Activated CD8-positive, alpha-beta memory T cell treated with anti-CD3 and anti-CD28 coated beads, Interleukin-2, amount 50 U/mL, for 4 hours (primary cell): ENCODE results near the gene EIF4H.
"Not testable (repeated sequence)": the region's sequence is repeated elsewhere in the genome, so short reads cannot be mapped to it uniquely, and the experiment has no call there.

Experiments
- DNase-seq: peaks from one replicate; pipeline ENCODE4 v3.0.0-alpha.2; 2020

The EIF4H gene

GRCh38 chr7:74173866-74174605 is at the start of gene EIF4H:
Gene EIF4H, plus strand, starts transcription at chr7:74174356. Its CDS starts 28 bp downstream, at chr7:74174384.
- DNase-seq, result peak; percentile 96

DNA sequence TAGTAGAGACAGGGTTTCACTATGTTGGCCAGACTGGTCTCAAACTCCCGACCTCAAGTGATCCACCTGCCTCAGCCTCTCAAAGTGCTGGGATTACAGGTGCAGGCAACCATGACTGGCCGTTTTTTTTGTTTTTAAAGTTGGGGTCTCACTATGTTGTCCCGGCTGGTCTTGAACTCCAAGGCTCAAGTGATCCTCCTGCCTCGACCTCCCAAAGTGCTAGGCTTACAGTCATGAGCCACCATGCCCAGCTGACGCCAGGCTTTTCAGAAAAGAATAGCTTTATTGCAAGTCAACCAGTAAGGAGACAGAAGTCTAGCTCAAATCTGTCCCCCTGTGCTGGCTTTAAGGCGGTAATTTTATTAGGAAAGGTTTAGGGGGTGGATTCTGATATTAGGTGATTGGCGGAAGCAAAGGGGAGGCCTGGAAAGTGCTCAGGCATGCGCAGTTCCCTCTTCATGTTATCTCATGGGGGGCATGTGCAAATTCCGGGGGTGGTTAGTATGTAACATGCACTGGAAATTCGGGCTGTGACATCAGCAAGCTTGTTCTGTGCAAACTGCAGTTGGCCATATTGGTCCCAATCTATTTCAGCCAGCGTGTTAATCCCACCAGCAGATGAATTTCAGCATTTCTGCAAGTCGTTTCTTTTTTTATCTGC is 47.8 kb upstream of the EIF4H start:
- no peak for DNase-seq

GRCh38 chr7:74129887-74130286 is 44.3 kb upstream of the EIF4H start:
- no peak for DNase-seq

DNA sequence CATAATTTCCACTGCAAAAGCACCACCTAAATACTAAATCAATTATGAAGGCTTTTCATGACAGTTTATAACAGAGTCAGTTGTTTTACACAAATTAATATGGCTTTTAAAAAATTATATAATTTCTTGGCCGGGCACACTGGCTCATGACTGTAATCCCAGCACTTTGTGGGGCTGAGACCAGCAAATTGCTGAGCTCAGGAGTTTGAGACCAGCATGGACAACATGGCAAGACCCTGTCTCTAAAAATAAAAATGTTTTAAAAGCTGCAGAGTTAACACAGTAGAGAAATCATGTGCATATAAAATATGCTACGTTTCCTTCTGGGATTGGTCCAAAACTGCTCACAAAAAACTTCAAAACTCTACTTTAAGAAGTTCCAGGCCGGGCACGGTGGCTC is 43.6 kb upstream of the EIF4H start:
- DNase-seq, result no peak

- no peak for DNase-seq
Observed at GRCh38 chr7:74134117-74134620, 40.0 kb upstream of the EIF4H start.

GRCh38 chr7:74138334-74138867 is 35.8 kb upstream of the EIF4H start:
- DNase-seq, result no peak

DNA sequence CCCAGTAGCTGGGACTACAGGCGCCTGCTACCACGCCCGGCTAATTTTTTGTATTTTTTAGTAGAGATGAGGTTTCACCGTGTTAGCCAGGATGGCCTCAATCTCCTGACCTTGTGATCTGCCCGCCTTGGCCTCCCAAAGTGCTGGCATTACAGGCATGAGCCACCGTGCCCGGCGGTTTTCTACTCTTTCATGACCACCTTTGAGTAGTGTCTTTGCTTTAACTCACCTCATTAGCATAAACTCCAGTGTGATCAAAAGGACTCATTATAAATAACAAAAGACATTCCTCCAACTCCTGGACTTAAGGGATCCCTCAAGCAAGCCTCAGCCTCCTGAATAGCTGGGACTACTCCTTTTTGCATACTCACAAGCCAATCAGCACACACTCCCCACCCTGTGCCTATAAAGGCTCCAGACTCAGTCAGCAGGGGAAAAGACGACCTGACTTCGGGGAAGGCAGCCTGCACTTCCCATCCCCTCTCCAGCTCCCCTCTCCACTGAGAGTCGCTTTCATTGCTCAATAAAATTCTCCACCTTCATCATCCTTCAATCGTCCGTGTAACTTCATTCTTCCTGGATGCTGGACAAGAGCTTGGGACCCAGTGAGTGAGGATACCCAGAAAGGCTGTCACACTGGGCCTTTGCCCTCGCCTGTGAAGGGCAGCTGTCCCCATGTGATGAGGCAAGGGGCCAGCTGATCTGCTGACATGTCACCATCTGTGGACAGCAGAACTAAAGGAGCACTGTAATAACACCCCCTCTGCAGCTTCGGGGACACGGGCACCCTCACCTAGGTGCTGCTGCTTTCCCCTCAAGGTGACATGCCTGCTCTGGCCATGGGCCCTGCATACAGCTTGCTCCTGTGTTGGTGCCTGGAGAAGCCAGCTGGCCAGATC is 35.0 kb upstream of the EIF4H start:
- no peak for DNase-seq

DNA sequence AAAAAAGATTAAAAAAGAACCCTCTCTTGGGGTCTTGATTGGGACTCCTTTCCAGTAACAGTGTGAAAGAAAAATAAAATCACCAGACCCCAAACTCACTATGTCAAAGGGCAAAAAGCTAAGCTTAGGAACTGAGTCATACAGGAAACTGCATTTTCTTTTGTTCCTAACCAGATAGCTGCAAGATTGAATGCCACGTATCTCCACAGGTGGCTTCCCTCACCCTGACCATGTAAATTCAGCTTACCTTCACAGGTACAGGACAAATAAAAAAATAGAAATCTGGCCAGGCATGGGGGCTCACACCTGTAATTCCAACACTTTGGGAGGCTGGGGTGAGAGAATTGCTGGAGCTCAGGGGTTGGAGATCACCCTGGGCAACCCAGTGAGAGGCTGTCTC is 32.5 kb upstream of the EIF4H start:
- no peak for DNase-seq

DNA sequence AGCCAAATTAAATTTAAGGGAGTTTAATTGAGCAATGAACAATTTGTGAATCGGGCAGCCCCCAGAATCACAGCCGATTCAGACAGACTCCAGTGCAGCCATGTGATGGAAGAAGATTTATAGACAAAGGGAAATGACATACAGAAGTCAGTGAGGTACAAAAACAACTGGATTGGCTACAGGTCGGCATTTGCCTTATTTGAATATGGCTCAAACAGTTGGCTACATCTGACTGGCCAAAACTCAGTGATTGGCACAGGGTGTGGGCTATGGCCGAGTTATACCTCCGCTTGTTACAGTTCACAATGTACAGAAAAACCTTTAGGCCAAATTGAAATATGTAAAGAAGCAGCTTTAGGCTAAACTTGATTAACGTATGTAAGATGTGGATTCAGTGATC is 30.8 kb upstream of the EIF4H start:
- no peak for DNase-seq

DNA sequence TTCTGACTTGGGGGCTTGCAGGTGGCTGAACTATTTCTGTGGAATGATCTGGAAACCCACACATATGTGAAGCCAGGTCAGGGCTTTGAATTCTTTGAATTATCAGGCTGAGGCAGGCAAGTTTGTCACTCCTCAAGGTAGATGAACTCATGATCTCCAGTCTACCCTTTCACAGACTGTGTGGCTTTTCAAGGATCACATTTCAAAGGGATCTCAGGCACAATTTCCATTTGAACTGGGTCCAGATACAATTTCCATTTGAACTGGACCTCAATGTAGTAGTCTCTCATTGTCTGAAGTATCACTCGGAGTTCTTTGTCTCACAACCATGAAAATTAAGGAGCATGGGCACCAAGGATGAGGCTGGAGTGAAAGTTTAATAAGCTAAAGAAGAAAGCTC is 25.7 kb upstream of the EIF4H start:
- no peak for DNase-seq

GRCh38 chr7:74149071-74149470 is 25.1 kb upstream of the EIF4H start:
- no peak for DNase-seq

- DNase-seq, result no peak
Observed at GRCh38 chr7:74149603-74150002, 24.6 kb upstream of the EIF4H start.

GRCh38 chr7:74153736-74154135 is 20.4 kb upstream of the EIF4H start:
- DNase-seq, result no peak

DNA sequence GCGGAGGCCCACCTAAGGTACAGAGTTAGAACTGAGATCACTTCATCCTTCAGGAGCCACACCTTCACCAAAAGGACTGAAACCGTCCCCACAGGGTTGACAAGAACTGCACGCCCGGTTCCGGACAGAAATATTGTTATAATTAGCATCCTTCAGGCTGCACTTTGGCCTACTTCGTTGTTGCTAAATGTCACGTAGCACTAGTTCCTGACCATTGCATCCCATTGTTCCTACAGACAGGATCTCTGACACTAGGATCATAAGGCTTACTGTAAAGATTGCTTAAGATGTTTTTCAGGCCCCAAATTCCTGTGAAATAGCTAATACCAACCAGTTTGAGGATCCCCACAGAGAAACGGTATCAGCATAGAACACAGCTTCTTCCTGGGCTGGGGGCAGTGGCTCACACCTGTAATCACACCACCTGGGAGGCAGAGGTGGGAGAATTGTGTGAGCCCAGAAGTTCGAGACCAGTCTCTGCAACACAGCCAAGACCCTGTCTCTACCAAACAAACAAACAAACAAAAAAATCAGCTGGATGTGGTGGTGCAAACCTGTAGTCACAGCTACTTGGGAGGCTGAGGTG is 18.3 kb upstream of the EIF4H start:
- no peak for DNase-seq

DNA sequence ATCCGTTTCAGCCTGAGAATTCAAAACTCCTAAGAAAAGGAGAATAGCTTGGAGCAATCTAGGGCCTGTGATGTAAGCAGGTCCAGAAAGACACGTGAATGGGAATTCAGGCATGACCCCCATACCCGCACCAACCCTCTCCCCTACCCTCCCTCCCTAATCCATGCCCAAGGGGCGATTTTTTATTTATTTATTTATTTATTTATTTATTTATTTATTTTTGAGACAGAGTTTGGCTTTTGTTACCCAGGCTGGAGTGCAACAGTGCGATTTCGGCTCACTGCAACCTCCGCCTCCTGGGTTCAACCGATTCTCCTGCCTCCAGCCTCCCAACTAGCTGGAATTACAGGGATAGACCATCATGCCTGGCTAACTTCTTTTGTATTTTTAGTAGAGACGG is 16.6 kb upstream of the EIF4H start:
- DNase-seq, result no peak

GRCh38 chr7:74164985-74165456 is 9.1 kb upstream of the EIF4H start:
- no peak for DNase-seq

DNA sequence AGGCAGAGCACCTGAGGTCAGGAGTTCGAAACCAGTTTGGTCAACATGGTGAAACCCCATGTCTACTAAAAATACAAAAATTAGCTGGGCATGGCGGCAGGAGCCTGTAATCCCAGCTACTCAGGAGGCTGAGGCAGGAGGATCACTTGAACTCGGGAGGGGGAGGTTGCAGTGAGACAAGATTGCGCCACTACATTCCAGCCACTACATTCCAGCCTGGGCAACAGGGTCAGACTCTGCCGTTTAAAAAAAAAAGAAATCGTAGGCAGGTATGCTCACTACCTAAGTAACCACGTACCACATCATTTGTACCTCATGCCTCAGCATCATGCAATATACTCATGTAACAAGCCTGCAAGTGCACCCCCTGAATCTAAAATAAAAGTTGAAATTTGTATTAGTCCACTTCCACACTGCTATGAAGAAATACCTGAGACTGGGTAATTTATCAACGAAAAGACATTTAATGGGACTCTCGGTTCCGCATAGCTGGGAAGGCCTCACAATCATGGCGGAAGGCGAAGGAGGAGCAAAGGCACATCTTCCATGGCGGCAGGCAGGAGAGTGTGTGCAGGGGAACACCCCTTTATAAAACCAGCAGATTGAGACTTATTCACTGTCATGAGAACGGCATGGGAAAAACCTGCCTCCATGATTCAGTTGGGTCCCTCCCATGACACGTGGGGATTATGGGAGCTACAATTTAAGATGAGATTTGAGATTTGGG is 8.1 kb upstream of the EIF4H start:
- no peak for DNase-seq

DNA sequence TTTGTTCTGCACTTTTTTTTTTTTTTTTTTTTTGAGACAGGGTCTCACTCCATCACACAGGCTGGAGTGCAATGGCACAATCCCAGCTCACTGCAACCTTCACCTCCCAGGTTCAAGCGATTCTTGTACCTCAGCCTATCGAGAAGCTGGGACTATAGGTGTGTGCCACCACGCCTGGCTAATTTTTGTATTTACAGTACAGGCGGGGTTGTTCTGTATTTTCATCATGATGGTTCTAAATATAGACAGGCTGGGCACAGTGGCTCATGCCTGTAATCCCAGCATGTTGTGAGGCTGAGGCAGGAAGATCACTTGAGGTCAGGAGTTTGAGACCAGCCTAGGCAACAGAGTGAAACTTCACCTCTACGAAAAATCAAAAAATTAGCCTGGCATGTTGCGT is 6.8 kb upstream of the EIF4H start:
- not testable (repeated sequence) for DNase-seq

DNA sequence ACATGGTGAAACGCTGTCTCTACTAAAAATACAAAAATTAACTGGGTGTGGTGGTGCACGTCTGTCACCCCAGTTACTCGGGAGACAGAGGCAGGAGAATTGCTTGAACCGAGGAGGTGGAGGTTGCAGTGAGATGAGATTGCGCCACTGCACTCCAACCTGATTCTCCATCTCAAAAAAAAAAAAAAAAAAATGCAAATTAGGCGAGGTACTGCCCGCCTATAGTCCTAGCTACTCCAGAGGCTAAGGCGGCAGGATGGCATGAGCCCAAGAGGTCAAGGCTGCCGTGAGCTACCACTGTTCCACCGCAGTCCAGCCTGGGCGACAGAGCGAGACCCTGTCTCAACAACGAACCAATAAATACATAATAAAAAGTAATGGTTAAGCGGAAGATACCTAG is 1.1 kb upstream of the EIF4H start:
- no peak for DNase-seq

GRCh38 chr7:74173491-74173865 is 678 bp upstream of the EIF4H start:
- no peak for DNase-seq

DNA sequence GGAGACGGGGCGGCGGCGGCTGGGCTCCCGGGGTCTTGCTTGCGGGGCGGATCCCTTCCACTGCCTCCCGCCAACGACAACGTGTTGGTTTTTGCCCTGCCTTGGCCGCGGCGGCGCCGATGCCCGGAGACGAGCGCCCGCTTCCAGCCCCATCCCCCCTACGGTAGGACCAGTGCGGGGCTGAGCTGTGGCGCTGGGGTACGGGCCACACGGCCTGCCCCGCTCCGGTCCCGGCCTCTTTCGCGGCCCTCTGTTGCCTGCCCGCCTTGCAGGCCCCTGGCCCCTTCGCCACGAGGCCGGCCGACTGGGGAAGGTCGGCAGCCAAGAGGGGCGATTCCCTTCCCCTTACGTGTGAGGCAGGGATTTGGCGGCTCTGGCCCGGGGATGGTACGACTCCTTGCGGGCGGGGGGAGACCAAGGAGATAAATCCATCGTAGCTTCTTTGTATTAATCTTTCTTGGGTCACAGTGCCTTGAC is 488 bp downstream of the EIF4H start:
- no peak for DNase-seq

GRCh38 chr7:74175340-74175739 is 1.2 kb downstream of the EIF4H start:
- no peak for DNase-seq
